EH (cell line): ENCODE data around the gene XYLT2.
A peak's percentile ranks its signal among the peaks of the same experiment; 100 is the strongest.

ENCODE experiments used
- DNase-seq: peaks from one replicate; pipeline ENCODE4 v3.0.0-alpha.2; 2015; ENCODE audit warnings: low read depth

Gene XYLT2

DNA sequence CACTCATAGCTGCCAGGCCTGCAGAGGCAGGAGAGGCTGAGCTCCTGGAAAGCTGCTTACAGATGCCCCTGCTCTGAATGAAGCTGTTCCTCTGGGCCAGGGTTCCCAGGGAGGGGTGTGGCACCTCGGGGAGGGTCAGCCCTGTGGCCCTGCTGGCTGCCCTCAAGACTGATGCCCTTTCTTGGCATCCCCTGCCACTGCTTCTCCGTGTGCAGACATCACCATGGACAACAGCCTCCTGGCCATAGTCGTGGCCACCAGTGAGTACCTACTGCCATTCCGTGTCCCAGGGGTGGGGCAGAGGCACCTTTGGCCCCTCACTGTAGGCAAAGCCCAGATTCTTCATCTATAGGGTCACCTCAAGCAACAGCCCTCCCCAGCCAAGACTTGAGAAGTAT, 18.1 kb downstream of the XYLT2 start:
- DNase-seq = no peak

DNA sequence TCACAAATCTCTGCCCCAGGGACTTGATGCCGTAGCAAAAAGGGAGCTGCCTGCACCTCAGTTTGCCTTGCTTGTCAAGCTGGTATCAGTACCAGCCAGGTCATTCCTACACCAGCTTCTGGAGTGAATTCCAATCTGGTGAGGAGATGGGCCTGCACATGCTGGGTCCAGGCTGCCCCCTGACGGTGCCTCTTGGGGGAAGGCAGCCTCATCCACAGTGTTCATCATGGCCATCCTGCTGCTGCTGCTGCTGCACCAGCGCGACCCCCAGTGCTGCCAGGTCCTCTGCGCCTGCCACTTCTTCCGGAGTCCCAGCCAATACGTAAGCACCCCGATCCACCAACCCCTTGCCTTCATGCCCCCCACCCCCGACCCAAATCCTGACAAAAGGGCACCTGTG, 18.8 kb downstream of the XYLT2 start:
- DNase-seq = peak; percentile 65

DNA sequence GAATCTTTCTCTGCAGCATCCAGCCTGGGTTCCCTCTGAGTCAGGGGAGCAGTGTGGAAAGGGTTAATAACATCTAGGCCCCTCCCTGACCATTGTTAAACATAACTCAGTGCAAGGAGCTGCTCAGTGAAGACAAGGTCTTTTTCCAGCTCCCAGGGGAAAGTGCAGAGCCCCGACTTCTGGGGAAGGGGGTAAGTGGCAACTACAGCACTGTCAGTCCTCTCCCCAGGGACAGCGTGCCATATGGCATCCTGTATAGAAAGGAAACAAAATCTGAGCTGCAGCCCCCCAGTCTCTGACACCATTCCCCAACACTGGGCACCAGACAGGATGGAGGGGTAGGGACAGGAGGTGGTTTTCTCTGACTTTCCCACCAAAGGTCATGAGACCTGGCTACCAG, 19.2 kb downstream of the XYLT2 start:
- DNase-seq = no peak

GRCh38 chr17:50365649-50366393, 19.9 kb downstream of the XYLT2 start:
- DNase-seq = no peak

GRCh38 chr17:50367401-50367800, 21.5 kb downstream of the XYLT2 start:
- no peak for DNase-seq

DNA sequence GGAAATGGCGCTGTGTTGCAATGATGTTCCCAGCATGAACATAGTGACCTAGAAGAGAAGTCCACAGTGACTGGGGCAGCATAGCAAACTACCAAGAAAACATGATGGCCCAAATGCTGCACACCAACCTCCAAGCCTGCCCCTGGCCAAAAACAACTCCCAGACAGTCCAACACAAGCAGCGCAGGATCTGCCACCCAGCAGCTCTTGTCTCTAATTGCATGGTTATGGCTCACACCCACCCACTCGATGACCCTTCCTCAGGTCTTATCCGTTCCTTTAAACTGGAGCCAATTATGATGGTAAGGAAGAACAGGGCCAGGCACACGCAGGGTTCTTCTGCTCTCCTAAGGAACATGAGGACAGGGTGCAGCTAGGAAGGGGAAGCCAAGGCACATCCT, 24.1 kb downstream of the XYLT2 start:
- DNase-seq = no peak

DNA sequence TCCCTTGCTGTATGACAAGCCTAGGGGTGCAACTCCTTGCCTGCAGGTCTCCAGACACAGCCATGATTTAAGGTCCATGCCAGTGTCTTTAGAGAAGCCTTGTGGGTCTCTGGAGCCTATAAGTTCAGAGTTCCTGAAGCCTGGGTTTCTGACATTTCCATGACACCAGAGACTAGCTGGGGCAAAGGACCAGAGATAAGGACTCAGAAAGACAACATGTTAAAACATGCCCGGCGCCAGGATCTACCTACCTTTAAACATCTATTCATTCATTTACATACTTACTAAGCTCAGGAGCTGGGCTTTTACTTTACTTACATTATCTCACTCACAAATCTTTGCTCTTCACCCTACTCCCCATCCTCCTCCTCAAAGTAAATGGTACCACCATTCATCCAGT, 25.6 kb downstream of the XYLT2 start:
- no peak for DNase-seq

DNA sequence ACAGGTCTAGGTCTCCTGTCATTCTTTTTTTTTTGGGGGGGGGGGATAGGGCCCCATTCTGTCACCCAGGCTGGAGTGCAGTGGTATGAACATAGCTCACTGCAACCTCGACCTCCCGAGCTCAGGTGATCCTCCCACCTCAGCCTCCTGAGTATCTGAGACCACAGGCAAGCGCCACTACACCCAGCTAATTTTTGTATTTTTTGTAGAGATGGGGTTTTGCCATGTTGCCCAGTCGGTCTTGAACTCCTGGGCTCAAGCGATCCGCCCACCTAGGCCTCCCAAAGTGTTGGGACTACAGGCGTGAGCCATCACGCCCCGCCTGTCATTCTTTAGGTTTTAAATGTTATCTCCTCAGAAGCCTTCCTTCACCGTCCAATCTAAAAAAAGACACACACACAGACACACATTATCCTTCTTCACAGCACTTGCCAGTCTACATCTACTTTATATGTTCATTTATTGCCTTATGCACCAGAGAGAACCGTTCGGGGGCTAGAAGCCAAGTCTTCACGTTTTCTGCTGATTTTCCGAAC, 26.4 kb downstream of the XYLT2 start:
- DNase-seq = no peak

- DNase-seq = peak; percentile 90
These were observed 27.0 kb downstream of the XYLT2 start, which contains the start of the genes EME1 and MRPL27 for GRCh38 chr17:50372758-50373556. TSS of gene EME1 (plus strand) at chr17:50373229. CDS start at chr17:50375209, 1,980 bp downstream. TSS of gene MRPL27 (minus strand) at chr17:50373184. CDS start at chr17:50373170, 14 bp downstream.

DNA sequence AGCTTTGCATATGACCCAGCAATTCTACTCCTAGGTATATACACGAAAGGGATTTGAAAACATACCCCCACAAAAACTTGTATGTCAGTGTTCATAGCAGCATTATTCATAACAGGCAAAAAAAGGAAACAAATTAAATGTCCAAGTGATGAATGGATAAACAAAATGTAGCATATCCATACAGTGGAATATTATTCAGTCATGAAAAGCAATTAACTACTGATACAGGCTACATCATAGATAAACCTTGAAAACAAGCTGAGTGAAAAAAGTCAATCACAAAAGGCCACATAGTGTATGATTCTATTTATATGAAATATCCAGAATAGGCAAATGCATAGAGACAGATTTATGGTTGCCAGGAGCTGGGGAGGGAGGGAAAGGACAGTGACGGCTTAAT, 27.8 kb downstream of the XYLT2 start:
- no peak for DNase-seq

- no peak for DNase-seq
These were observed 30.1 kb downstream of the XYLT2 start for GRCh38 chr17:50375858-50376538.

- no peak for DNase-seq
These were observed 33.6 kb downstream of the XYLT2 start for GRCh38 chr17:50379351-50380132.

- peak; percentile 21 for DNase-seq
These were observed 34.7 kb downstream of the XYLT2 start for GRCh38 chr17:50380369-50381259.

- no peak for DNase-seq
These were observed 35.4 kb downstream of the XYLT2 start for GRCh38 chr17:50381260-50381815.

GRCh38 chr17:50381920-50382319, 36.0 kb downstream of the XYLT2 start:
- DNase-seq = peak; percentile 40

DNA sequence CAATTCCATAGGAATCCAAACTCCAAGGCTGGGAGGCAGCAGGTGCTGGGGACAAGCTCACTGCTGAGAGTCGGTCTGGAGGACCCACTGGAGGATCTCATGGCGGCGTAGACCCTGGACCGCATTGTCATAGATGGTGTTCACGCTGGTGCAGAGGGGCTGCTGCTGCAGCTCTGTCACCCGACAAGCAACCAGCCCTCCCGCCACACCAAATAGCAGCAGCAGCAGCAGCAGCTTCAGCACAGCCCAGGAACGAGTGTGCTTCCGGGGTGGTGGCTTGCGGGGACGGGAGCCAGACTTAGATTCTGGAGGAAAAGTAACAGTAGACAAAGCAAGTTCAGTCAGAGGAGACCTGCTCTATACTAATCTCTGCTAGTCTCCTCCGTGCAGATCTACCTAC, 37.0 kb downstream of the XYLT2 start:
- no peak for DNase-seq

DNA sequence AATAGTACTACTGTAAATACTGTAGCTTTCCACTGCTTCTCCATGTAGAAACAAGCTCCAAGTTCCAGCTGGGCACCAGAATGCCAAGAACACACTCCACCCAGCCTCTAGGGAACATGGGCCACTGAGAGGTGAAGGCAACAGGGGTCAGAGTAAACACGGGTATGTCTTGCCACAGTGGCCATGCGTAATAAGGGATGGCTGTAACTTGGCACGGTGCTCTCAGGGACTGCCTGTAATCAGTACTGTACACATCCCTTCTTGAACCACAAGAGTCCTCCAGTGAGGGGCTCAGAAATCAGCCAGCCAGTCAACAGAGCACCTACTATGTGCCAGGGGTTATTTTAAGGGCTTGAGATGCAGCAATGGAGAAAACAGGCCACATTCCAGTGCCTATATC, 40.6 kb downstream of the XYLT2 start:
- no peak for DNase-seq

GRCh38 chr17:50388728-50389127, 42.8 kb downstream of the XYLT2 start:
- DNase-seq = no peak

DNA sequence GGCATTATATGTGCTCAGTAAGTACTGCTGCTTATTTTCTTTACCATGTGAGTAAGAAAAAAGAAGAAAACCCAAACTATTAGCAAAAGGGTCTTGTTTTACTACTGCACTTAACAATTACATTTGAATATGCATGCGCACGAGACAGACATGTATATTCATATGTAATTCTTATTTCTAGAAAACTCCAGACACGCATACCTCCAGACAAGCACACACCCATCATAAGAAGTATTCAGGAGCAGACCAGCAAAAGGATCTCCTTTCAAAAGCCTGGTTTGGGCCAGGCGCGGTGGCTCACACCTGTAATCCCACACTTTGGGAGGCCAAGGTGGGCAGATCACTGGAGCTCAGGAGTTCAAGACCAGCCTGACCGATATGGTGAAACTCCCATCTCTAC, 43.6 kb downstream of the XYLT2 start:
- DNase-seq = no peak

DNA sequence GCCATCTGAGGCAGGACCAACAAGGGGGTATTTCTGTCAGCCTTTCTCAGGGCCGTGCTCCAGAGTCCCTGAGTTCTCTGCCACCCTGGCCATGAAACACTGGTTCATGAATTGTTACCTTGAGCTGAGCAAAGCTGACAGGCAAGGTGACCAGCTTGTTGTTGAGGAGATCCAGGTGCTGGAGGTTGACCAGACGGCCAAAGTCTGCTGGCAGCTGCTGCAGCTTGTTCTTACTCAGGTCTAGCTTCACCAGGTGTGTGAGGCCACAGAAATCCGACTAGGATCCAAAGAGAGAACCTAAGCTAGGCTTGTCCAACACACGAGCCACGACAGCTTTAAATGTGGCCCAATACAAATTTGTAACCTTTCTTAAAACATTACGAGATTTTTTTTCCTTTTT, 46.7 kb downstream of the XYLT2 start:
- DNase-seq = no peak
